ENCODE data around the gene PNPLA3. TPM values are rescaled to one million over a fixed set of nuclear protein-coding genes. Genes with fewer than 3 reads are reported as not detected.

The PNPLA3 gene
- total RNA-seq, 1 experiment from 2014 or later = 7.3 TPM

GRCh38 chr22:43969989-43970755 lies 46.6 kb downstream of the PNPLA3 start:
- H3K36me3 ChIP-seq (ENCODE audit: control insufficient read depth in 1 of 2, insufficient read depth in 2 of 2, low read length in 2 of 2) = peaks cover 32 to 43% of the 10 kb centered on the region in 2 experiments
- H3K9ac ChIP-seq (ENCODE audit: low read length) = no peak overlapping the region
- no peaks in the 10 kb centered on the region for H4K20me1 ChIP-seq (ENCODE audit: insufficient read depth)
- TF ChIP-seq JUND (IDR thresholded peaks at IDR 0.05) = no peak
- no peak for TF ChIP-seq SP1 (IDR thresholded peaks at IDR 0.05; ENCODE audit: low read depth)
- TF ChIP-seq YY1 (IDR thresholded peaks at IDR 0.05; ENCODE audit: extremely low read depth, insufficient replicate concordance, low read depth, low read length) = no peak
- TF ChIP-seq ZNF274 (IDR thresholded peaks at IDR 0.05; ENCODE audit: low read depth, low read length) = no peak
- TF ChIP-seq CEBPB (IDR thresholded peaks at IDR 0.05; ENCODE audit: low read depth) = no peak
- no peak for TF ChIP-seq SIN3A (IDR thresholded peaks at IDR 0.05; ENCODE audit: low read depth)
- TF ChIP-seq POLR2A (IDR thresholded peaks at IDR 0.05; ENCODE audit: borderline replicate concordance, extremely low read depth, insufficient read depth, insufficient read length) = no peak
- TF ChIP-seq, protein P1, sequence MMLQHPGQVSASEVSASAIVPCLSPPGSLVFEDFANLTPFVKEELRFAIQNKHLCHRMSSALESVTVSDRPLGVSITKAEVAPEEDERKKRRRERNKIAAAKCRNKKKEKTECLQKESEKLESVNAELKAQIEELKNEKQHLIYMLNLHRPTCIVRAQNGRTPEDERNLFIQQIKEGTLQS (IDR thresholded peaks at IDR 0.05) = no peak
- TF ChIP-seq CBX3 (IDR thresholded peaks at IDR 0.05; ENCODE audit: low read depth) = no peak
- no peak for TF ChIP-seq EGR1 (IDR thresholded peaks at IDR 0.05; ENCODE audit: low read depth)
- no peaks in the 10 kb centered on the region for H3K79me2 ChIP-seq (ENCODE audit: insufficient read depth, low read length)
- CTCF ChIA-PET = no interaction called here
- H3K4me2 ChIP-seq (ENCODE audit: low read length) = no peak overlapping the region
- no peak for DNase-seq (ENCODE audit: low read depth, low spot score)
- intact Hi-C loops (cut with micrococcal nuclease) = no loop called here
- H3K9me3 ChIP-seq (ENCODE audit: control insufficient read depth in 1 of 2, insufficient read depth in 1 of 2, low read depth in 1 of 2, low read length in 2 of 2) = no peaks in the 10 kb centered on the region
- ATAC-seq = peak; percentile 58; the same call in 1 of the 2 replicates
- H3K27me3 ChIP-seq (ENCODE audit: insufficient read depth, low read length) = no peaks in the 10 kb centered on the region
- BruUV-seq (replicated peaks) = no TSS peak
- no peak overlapping the region for H2AFZ ChIP-seq (ENCODE audit: low read depth, low read length, poor library complexity, severe bottlenecking)
- H3K4me3 ChIP-seq (replicated peaks in 1 of 2; ENCODE audit: low read depth in 1 of 2, low read length in 2 of 2) = no peak overlapping the region
- H3K9me2 ChIP-seq (ENCODE audit: insufficient read depth) = no peaks in the 10 kb centered on the region
- POLR2A ChIA-PET = no interaction called here
- H3K27ac ChIP-seq (ENCODE audit: low read depth, low read length) = no peak overlapping the region
- no peaks in the 10 kb centered on the region for H3K4me1 ChIP-seq (ENCODE audit: control insufficient read depth in 1 of 2, insufficient read depth in 2 of 2, low read length in 2 of 2)
- RAD21 ChIA-PET (ENCODE audit: low non-redundant PET in 1 of 2, low total read pairs in 2 of 2, uncharacterized antibody in 2 of 2, unreplicated experiment in 2 of 2) = no interaction called here

DNA sequence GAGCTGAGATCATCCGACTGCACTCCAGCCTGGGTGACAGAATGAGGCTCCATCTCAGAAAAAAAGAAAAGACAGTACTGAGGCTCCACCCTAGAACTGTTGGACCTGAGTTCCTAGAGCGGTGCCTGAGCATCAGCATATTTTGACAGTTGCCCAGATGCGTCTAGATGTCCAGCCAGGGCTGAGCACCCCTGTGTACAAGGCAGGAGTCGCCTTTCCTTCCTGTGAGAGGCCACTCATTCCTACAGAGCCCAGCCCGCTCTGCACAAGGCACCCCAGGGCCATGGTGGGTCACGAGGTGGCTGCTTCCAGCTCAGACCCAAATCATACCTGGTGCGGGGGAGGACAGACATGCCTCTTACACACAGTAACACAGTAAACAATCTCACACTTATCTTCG lies 47.5 kb downstream of the PNPLA3 start:
- ChIA-PET POLR2A (no interaction called here), RAD21 (ENCODE audit: low non-redundant PET in 1 of 2, low total read pairs in 2 of 2, uncharacterized antibody in 2 of 2, unreplicated experiment in 2 of 2) (no interaction called here), CTCF (no interaction called here)
- no peaks in the 10 kb centered on the region for H3K79me2 ChIP-seq (ENCODE audit: insufficient read depth, low read length)
- peaks cover 31 to 34% of the 10 kb centered on the region in 2 experiments; a peak in 3 of 4 replicates for H3K36me3 ChIP-seq (ENCODE audit: control insufficient read depth in 1 of 2, insufficient read depth in 2 of 2, low read length in 2 of 2)
- ATAC-seq = no peak
- no peak for DNase-seq (ENCODE audit: low read depth, low spot score)
- intact Hi-C loops (cut with micrococcal nuclease) = no loop called here
- no peak overlapping the region for H3K27ac ChIP-seq (ENCODE audit: low read depth, low read length)
- no peaks in the 10 kb centered on the region for H4K20me1 ChIP-seq (ENCODE audit: insufficient read depth)
- no peak overlapping the region for H2AFZ ChIP-seq (ENCODE audit: low read depth, low read length, poor library complexity, severe bottlenecking)
- no peaks in the 10 kb centered on the region for H3K27me3 ChIP-seq (ENCODE audit: insufficient read depth, low read length)
- no peaks in the 10 kb centered on the region for H3K9me3 ChIP-seq (ENCODE audit: control insufficient read depth in 1 of 2, insufficient read depth in 1 of 2, low read depth in 1 of 2, low read length in 2 of 2)
- H3K9me2 ChIP-seq (ENCODE audit: insufficient read depth) = no peaks in the 10 kb centered on the region
- H3K9ac ChIP-seq (ENCODE audit: low read length) = no peak overlapping the region
- H3K4me3 ChIP-seq (replicated peaks in 1 of 2; ENCODE audit: low read depth in 1 of 2, low read length in 2 of 2) = no peak overlapping the region
- no TSS peak for BruUV-seq (replicated peaks)
- H3K4me1 ChIP-seq (ENCODE audit: control insufficient read depth in 1 of 2, insufficient read depth in 2 of 2, low read length in 2 of 2) = no peaks in the 10 kb centered on the region
- TF ChIP-seq CEBPB (IDR thresholded peaks at IDR 0.05; ENCODE audit: low read depth) (no peak), EZH2 (IDR thresholded peaks at IDR 0.05) (no peak), TCF7L2 (IDR thresholded peaks at IDR 0.05; ENCODE audit: borderline replicate concordance, extremely low read depth, insufficient read depth, insufficient read length) (no peak)
- TF ChIP-seq, protein P1 (IDR thresholded peaks at IDR 0.05) = no peak
- H3K4me2 ChIP-seq (ENCODE audit: low read length) = no peak overlapping the region

All from HCT116 (cell line).